Lung microvascular endothelial cell (primary cell): Measurements from ENCODE around the gene HOXB3. TPM values are rescaled to one million over a fixed set of nuclear protein-coding genes. Genes with fewer than 3 reads are reported as not detected.

ENCODE experiments used
- DNase-seq, 2 donors: peaks; one replicate each; pipeline versions ENCODE4 v3.0.0 to v3.0.0-alpha.2; 2010; ENCODE audit warnings: low read depth in 2 of 2
- total RNA-seq: library from RNA; depleted of rRNA; stranded (reverse); fragments of >200 nt; gene quantifications from 2 replicates; pipeline ENCODE4 v1.2.1, GENCODE V29; 2014

The HOXB3 gene
- total RNA-seq, 1 donor from 2014 or later: 1.8 TPM

GRCh38 chr17:48503747-48504146, 86.3 kb downstream of the HOXB3 start:
- no peak for DNase-seq

DNA sequence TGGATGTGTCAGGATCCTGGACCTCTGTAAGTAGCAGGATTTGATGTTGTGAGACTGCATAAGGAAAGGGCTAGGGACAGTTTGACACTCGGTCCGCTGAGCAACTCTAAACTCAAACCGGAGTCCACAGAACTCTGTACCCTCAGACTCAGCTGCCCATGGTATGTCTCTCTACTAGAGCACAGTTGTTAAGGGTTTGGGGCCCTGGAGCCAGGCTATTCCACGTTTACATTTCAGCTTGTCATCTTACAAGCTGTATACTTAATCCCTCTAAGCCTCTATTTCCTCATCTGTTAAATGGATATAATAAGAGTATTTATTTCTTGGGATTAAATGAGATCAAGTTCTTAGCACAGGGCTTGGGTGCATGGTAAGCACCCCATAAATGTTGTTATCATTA, 87.1 kb downstream of the HOXB3 start:
- DNase-seq: no peak

- no peak for DNase-seq
Observed at GRCh38 chr17:48502312-48502711, 87.7 kb downstream of the HOXB3 start.

GRCh38 chr17:48500435-48501426, 89.3 kb downstream of the HOXB3 start:
- DNase-seq: peak; percentile 18 to 39

GRCh38 chr17:48499735-48500434, 90.2 kb downstream of the HOXB3 start:
- no peak for DNase-seq

DNA sequence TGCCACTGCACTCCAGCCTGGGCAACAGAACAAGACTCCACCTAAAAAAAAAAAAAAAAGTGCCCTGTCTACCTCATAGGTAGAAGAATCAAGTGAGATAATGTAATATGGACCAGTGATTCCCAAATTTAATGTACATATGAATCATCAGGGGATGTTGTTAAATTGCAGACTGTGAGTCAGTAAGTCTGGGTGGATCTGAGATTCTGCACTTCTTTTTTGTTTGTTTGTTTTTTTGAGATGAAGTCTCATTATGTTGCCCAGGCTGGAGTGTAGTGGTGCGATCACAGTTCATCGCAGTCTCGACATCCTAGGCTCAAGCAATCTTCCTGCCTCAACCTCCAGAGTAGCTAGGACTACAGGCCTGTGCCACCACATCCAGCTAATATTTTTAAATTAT, 90.8 kb downstream of the HOXB3 start:
- DNase-seq: peak in 1 of 2 donors; percentile 39

Other genes with a start within 250 kb of the HOXB3 start
- 0.22 TPM in 1 of 2 replicates, not detected in the other for gene SKAP1, start 160.0 kb downstream of the HOXB3 start, total RNA-seq
- gene HOXB1, start 59.2 kb downstream of the HOXB3 start, total RNA-seq: not detected in 2 replicates
- 0.20 and 0.22 TPM in 2 replicates for gene HOXB2, start 45.1 kb downstream of the HOXB3 start, total RNA-seq
- gene HOXB4, start 11.9 kb downstream of the HOXB3 start, total RNA-seq: 0.87 and 1.2 TPM in 2 replicates
- gene HOXB5, start 3.5 kb upstream of the HOXB3 start, total RNA-seq: under 0.01 TPM in 1 of 2 replicates, not detected in the other
- gene HOXB6, start 14.7 kb upstream of the HOXB3 start, total RNA-seq: 0.40 and 0.87 TPM in 2 replicates
- gene HOXB7, start 20.8 kb upstream of the HOXB3 start, total RNA-seq: under 0.01 and 1.3 TPM in 2 replicates
- gene HOXB8, start 25.1 kb upstream of the HOXB3 start, total RNA-seq: 0.22 TPM in 1 of 2 replicates, not detected in the other
- gene HOXB9, start 36.1 kb upstream of the HOXB3 start, total RNA-seq: under 0.01 TPM in 1 of 2 replicates, not detected in the other
- not detected in 2 replicates for gene PRAC1, start 132.3 kb upstream of the HOXB3 start, total RNA-seq
- gene PRAC2, start 132.9 kb upstream of the HOXB3 start, total RNA-seq: not detected in 2 replicates
- under 0.01 TPM in 1 of 2 replicates, not detected in the other for gene HOXB13, start 138.5 kb upstream of the HOXB3 start, total RNA-seq
- not detected in 2 replicates for gene TTLL6, start 227.0 kb upstream of the HOXB3 start, total RNA-seq
- 19.6 and 31.7 TPM in 2 replicates for gene CALCOCO2, start 240.8 kb upstream of the HOXB3 start, total RNA-seq